HepG2 (cell line): ENCODE results near the gene MTHFS. TPM values are rescaled to one million over a fixed set of nuclear protein-coding genes. Genes with fewer than 3 reads are reported as not detected.

Source experiments
- AGO1 ChIP-seq: fragments of 200-400 bp; formaldehyde crosslinking; IDR thresholded peaks from 2 replicates; pipeline ENCODE4 v1.6.1; 2017; ENCODE audit warnings: mild to moderate bottlenecking, low read depth, low read length, moderate library complexity; ENCODE audit not compliant: poor library complexity, severe bottlenecking
- AKAP8 ChIP-seq: sonication (generic); formaldehyde crosslinking; IDR thresholded peaks from 2 replicates; pipeline ENCODE4 v1.5.1; 2020; ENCODE audit warnings: mild to moderate bottlenecking, missing genetic modification reagents
- DNMT3B ChIP-seq: conservative IDR thresholded peaks from 2 replicates; pipeline ENCODE4 v1.6.1; 2016; ENCODE audit warnings: missing biosample characterization, control low read depth
- HNRNPH1 ChIP-seq: fragments of 200-400 bp; formaldehyde crosslinking; optimal IDR thresholded peaks from 2 replicates; pipeline ENCODE3; 2017; ENCODE audit warnings: mild to moderate bottlenecking, low read depth, low read length
- MTA1 ChIP-seq: sonication (generic); formaldehyde crosslinking; IDR thresholded peaks from 2 replicates; pipeline ENCODE4 v1.4.0; 2020; ENCODE audit warnings: missing genetic modification reagents, mild to moderate bottlenecking, borderline replicate concordance
- PLRG1 ChIP-seq: fragments of 450-650 bp; conservative IDR thresholded peaks from 2 replicates; pipeline ENCODE4 v1.6.1; 2016
- REL ChIP-seq: sonication (generic); formaldehyde crosslinking; conservative IDR thresholded peaks from 2 replicates; pipeline ENCODE4 v1.8.0; 2022; ENCODE audit warnings: mild to moderate bottlenecking, missing genetic modification reagents, moderate library complexity
- REPIN1 ChIP-seq: sonication (generic); formaldehyde crosslinking; IDR thresholded peaks from 2 replicates; pipeline ENCODE4 v1.8.0; 2022; ENCODE audit warnings: missing genetic modification reagents, low read depth, mild to moderate bottlenecking, borderline replicate concordance
- RFXANK ChIP-seq: IDR thresholded peaks from 2 replicates; pipeline ENCODE4 v1.6.1; 2016
- SIX4 ChIP-seq: sonication (generic); formaldehyde crosslinking; IDR thresholded peaks from 2 replicates; pipeline ENCODE4 v1.4.0; 2020; ENCODE audit warnings: missing genetic modification reagents
- ZBTB25 ChIP-seq: IDR thresholded peaks from 2 replicates; pipeline ENCODE4 v1.6.1; 2018; ENCODE audit warnings: missing genetic modification reagents
- ZBTB44 ChIP-seq: sonication (generic); formaldehyde crosslinking; IDR thresholded peaks from 2 replicates; pipeline ENCODE4 v1.4.0; 2020; ENCODE audit warnings: missing genetic modification reagents
- ZFP41 ChIP-seq: sonication (generic); formaldehyde crosslinking; IDR thresholded peaks from 2 replicates; pipeline ENCODE4 v1.4.0; 2020; ENCODE audit warnings: mild to moderate bottlenecking, missing genetic modification reagents, borderline replicate concordance
- ZFP90 ChIP-seq: sonication (generic); formaldehyde crosslinking; IDR thresholded peaks from 2 replicates; pipeline ENCODE4 v1.8.0; 2022; ENCODE audit warnings: missing genetic modification reagents, mild to moderate bottlenecking, inconsistent platforms, borderline replicate concordance
- ZNF232 ChIP-seq: sonication (generic); formaldehyde crosslinking; IDR thresholded peaks from 2 replicates; pipeline ENCODE4 v1.4.0; 2020; ENCODE audit warnings: missing genetic modification reagents, borderline replicate concordance
- ZNF343 ChIP-seq: sonication (generic); formaldehyde crosslinking; IDR thresholded peaks from 2 replicates; pipeline ENCODE4 v1.4.0; 2020; ENCODE audit warnings: mild to moderate bottlenecking, missing genetic modification reagents
- ZNF362 ChIP-seq: sonication (generic); formaldehyde crosslinking; IDR thresholded peaks from 2 replicates; pipeline ENCODE4 v1.4.0; 2020; ENCODE audit warnings: missing genetic modification reagents, mild to moderate bottlenecking, borderline replicate concordance
- ZNF503 ChIP-seq: sonication (generic); formaldehyde crosslinking; IDR thresholded peaks from 2 replicates; pipeline ENCODE4 v1.4.0; 2020; ENCODE audit warnings: missing genetic modification reagents
- ZNF605 ChIP-seq: sonication (generic); formaldehyde crosslinking; IDR thresholded peaks from 2 replicates; pipeline ENCODE4 v1.8.0; 2022; ENCODE audit warnings: mild to moderate bottlenecking, missing genetic modification reagents
- ZNF652 ChIP-seq: IDR thresholded peaks from 2 replicates; pipeline ENCODE4 v1.6.1; 2016; ENCODE audit warnings: low read depth, borderline replicate concordance
- ZNF879 ChIP-seq: sonication (generic); formaldehyde crosslinking; IDR thresholded peaks from 2 replicates; pipeline ENCODE4 v1.8.1; 2023; ENCODE audit warnings: missing genetic modification reagents
- ZSCAN21 ChIP-seq: sonication (generic); formaldehyde crosslinking; IDR thresholded peaks from 2 replicates; pipeline ENCODE4 v1.8.0; 2022; ENCODE audit warnings: mild to moderate bottlenecking, missing genetic modification reagents, moderate library complexity, borderline replicate concordance
- polyA plus RNA-seq, 8 experiments: library from polyadenylated mRNA; depleted of rRNA in 3 of 8; stranded (reverse) in 7 of 8; unstranded in 1 of 8; fragments of >200 nt; fragmentation: Illumina TruSeq in 4 of 8; extraction: Trizol in 4 of 8; gene quantifications; 2 replicates each; pipeline versions ENCODE4 v1.2.1 to v1.2.3, GENCODE V29; 2011 to 2016; ENCODE audit warnings: low read depth in 4 of 8, missing spikeins in 1 of 8, mixed read lengths in 1 of 8; ENCODE audit not compliant: insufficient read depth in 1 of 8
- total RNA-seq, 5 experiments: library from RNA; depleted of rRNA; stranded (reverse); fragments of >200 nt; fragmentation: Illumina TruSeq; extraction: Trizol; gene quantifications; 2 replicates each; pipeline ENCODE4 v1.2.3, GENCODE V29; 2016; ENCODE audit warnings: low read depth in 1 of 5

Gene MTHFS
- total and polyA plus RNA-seq, 2 of the 13 experiments (the other 11 are each of a cell fraction or from before 2014, with no cell fraction given) = 37.0 to 49.7 TPM

- TF ChIP-seq REL (CRISPR knock-in tag) (0 out of 2 replicates have a peak, but pooled peaks have one; percentile 12), ZBTB25 (CRISPR knock-in tag) (peak; percentile 28; the same call in 1 of the 2 replicates), RFXANK (0 out of 2 replicates have a peak, but pooled peaks have one; percentile 37), AGO1 (peak; percentile 18), MTA1 (CRISPR knock-in tag) (peak; percentile 80; the same call in 1 of the 2 replicates), SIX4 (CRISPR knock-in tag) (no peak), DNMT3B (CRISPR knock-in tag) (no peak), HNRNPH1 (peak; percentile 68), ZNF362 (CRISPR knock-in tag) (no peak), ZNF879 (CRISPR knock-in tag) (peak; percentile 79), ZNF503 (CRISPR knock-in tag) (peak; percentile 72; the same call in 1 of the 2 replicates), ZFP90 (0 out of 2 replicates have a peak, but pooled peaks have one; percentile 69), ZNF232 (CRISPR knock-in tag) (peak; percentile 65), ZBTB44 (0 out of 2 replicates have a peak, but pooled peaks have one; percentile 10), ZFP41 (CRISPR knock-in tag) (no peak), ZNF652 (CRISPR knock-in tag) (0 out of 2 replicates have a peak, but pooled peaks have one; percentile 7), PLRG1 (no peak), REPIN1 (peak; percentile 91), ZSCAN21 (CRISPR knock-in tag) (0 out of 2 replicates have a peak, but pooled peaks have one; percentile 37), ZNF343 (CRISPR knock-in tag) (peak; percentile 85; the same call in 1 of the 2 replicates), ZNF605 (CRISPR knock-in tag) (peak; percentile 59; the same call in 1 of the 2 replicates), AKAP8 (CRISPR knock-in tag) (no peak)
Observed at GRCh38 chr15:79923515-79924169, 26.8 kb upstream of the MTHFS start (continued).
